ENCODE results near the gene KCNQ2. TPM values are rescaled to one million over a fixed set of nuclear protein-coding genes. Genes with fewer than 3 reads are reported as not detected.

KCNQ2 gene
- total and polyA plus RNA-seq, 10 of the 15 experiments (the other 5 are each of a cell fraction or from before 2014, with no cell fraction given): 0.06 to 0.49 (median 0.26) TPM; not detected in 7

DNA sequence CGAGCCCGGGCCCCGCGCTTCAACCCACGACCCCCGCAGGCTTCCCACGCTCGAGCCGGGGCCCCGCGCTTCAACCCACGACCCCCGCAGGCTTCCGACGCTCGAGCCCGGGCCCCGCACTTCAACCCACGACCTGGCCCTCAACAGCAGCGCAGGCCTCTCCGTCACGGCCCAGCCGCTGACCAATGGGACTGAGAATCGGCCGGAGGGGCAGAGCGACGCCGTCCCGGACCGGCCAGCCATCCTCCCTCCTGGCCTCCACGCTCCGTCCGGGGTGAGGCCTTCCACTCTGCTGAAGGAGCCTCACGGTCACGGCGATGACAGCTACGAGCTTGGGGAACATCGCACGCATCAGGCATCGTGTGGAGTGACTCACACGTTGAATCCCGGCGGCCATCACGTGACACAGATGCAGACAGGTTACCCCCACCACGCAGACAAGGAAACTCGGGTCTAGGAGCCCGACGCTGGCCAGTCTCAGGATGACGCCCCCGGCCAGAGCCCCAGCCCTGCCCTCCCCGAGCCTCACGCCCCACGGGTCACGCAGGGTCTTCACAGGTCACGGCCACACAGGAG is 6.1 kb downstream of the KCNQ2 start:
- ChIA-PET SMC1A (ENCODE audit: uncharacterized antibody, unreplicated experiment) (no interaction called here), CTCF (interaction anchor here (1.0 kb wide), 1 partner anchor 30 kb away, joined by 3 read pairs; no protein-coding TSS in a partner anchor)
- intact Hi-C loops (cut with micrococcal nuclease; ENCODE audit: unreplicated experiment): no loop called here

More for the DNA sequence above, 6.1 kb downstream of the KCNQ2 start:
- DNase-seq (ENCODE audit: low read depth, low spot score) (no peak), FAIRE-seq (no peak), ATAC-seq (no peak)
- H3K36me3 ChIP-seq (ENCODE audit: control insufficient read depth in 2 of 2, insufficient read depth in 2 of 2, low read length in 1 of 2): no peaks in the 10 kb centered on the region
- RAD21 ChIA-PET (ENCODE audit: unreplicated experiment): no interaction called here
- POLR2A ChIA-PET: no interaction called here
- no peaks in the 10 kb centered on the region for H3K9me3 ChIP-seq (replicated peaks; ENCODE audit: control insufficient read depth, insufficient read depth, low read length)
- H3K4me1 ChIP-seq (ENCODE audit: control insufficient read depth, insufficient read depth, low read length): no peaks in the 10 kb centered on the region
- no peak overlapping the region for H3K9ac ChIP-seq (ENCODE audit: control insufficient read depth, insufficient read depth, low read length)
- no peaks in the 10 kb centered on the region for H4K20me1 ChIP-seq (ENCODE audit: control insufficient read depth, insufficient read depth)
- H3K27ac ChIP-seq (ENCODE audit: control insufficient read depth, insufficient read depth): no peak overlapping the region
- WGBS (ENCODE audit: insufficient coverage, insufficient replicate concordance, low lambda C conversion rate, missing lambda C conversion rate): 58% methylated on average over 51 of the region's 55 CpGs
- in situ Hi-C loops (cut with MboI): no loop called here
- no peak overlapping the region for H3K4me3 ChIP-seq
- BruUV-seq (replicated peaks): no TSS peak
- no peak overlapping the region for H2AFZ ChIP-seq (ENCODE audit: control insufficient read depth, low read depth, low read length)
- H3K27me3 ChIP-seq (replicated peaks in 1 of 2; ENCODE audit: control insufficient read depth in 2 of 2, insufficient read depth in 2 of 2, low read length in 1 of 2): peaks cover 3 to 9% of the 10 kb centered on the region in 2 experiments; a peak in 3 of 4 replicates
- no peaks in the 10 kb centered on the region for H3K79me2 ChIP-seq (ENCODE audit: control insufficient read depth, insufficient read depth, low read length)
- no peak overlapping the region for H3K4me2 ChIP-seq (ENCODE audit: control insufficient read depth, insufficient read depth)
- TF ChIP-seq, protein P1, sequence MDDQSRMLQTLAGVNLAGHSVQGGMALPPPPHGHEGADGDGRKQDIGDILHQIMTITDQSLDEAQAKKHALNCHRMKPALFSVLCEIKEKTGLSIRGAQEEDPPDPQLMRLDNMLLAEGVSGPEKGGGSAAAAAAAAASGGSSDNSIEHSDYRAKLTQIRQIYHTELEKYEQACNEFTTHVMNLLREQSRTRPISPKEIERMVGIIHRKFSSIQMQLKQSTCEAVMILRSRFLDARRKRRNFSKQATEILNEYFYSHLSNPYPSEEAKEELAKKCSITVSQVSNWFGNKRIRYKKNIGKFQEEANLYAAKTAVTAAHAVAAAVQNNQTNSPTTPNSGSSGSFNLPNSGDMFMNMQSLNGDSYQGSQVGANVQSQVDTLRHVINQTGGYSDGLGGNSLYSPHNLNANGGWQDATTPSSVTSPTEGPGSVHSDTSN (IDR thresholded peaks at IDR 0.05; ENCODE audit: insufficient replicate concordance, low read depth, low read length): no peak
- TF ChIP-seq, protein P2, sequence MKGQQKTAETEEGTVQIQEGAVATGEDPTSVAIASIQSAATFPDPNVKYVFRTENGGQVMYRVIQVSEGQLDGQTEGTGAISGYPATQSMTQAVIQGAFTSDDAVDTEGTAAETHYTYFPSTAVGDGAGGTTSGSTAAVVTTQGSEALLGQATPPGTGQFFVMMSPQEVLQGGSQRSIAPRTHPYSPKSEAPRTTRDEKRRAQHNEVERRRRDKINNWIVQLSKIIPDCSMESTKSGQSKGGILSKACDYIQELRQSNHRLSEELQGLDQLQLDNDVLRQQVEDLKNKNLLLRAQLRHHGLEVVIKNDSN (IDR thresholded peaks at IDR 0.05; ENCODE audit: borderline replicate concordance, extremely low read length, insufficient read depth, low read depth, low read length): peak; percentile 25
